PC-3 (cell line): Measurements from ENCODE around the gene LEPR. TPM values are rescaled to one million over a fixed set of nuclear protein-coding genes. Genes with fewer than 3 reads are reported as not detected.

Experiments used
- ATAC-seq: fragments of 200-7000 bp; cut with Tn5 transposase; 2 replicates; pipeline ENCODE4 v1.9.1; 2020; ENCODE audit warnings: mild to moderate bottlenecking, moderate library complexity
- BruUV-seq: library from RNA; stranded (reverse); fragments of 400-500 nt; replicated peaks from 2 replicates; lab custom pipeline; 2021; lab: Mats Ljungman, UMichigan
- CTCF ChIA-PET: fragments of 300-600 bp; sonication (Branson Sonifier 250); formaldehyde crosslinking; loops from one replicate; lab custom pipeline; 2022; ENCODE audit warnings: antibody characterized with exemption; lab: Charles Lee
- POLR2A ChIA-PET: fragments of 300-600 bp; sonication (Branson Sonifier 250); formaldehyde crosslinking; loops from one replicate; lab custom pipeline; 2022; ENCODE audit warnings: antibody characterized with exemption; ENCODE audit not compliant: unreplicated experiment; lab: Charles Lee
- DNase-seq: peaks from one replicate; pipeline ENCODE4 v3.0.0-alpha.2; 2015
- H2AFZ ChIP-seq: fragments of 300-600 bp; sonication (generic); 2 replicates; pipeline ENCODE4 v1.6.0; 2016; ENCODE audit warnings: antibody characterized with exemption, low read length
- H3F3A ChIP-seq: fragments of 300-600 bp; sonication (generic); one replicate; pipeline ENCODE4 v1.6.0; 2017; ENCODE audit warnings: antibody characterized with exemption, low read length, control low read depth, mild to moderate bottlenecking; ENCODE audit not compliant: unreplicated experiment
- H3K27ac ChIP-seq: fragments of 300-600 bp; sonication (generic); 2 replicates; pipeline ENCODE4 v1.5.1; 2016; ENCODE audit warnings: mild to moderate bottlenecking, low read length
- H3K27me3 ChIP-seq: fragments of 300-600 bp; sonication (generic); 2 replicates; pipeline ENCODE4 v1.6.1; 2016; ENCODE audit warnings: low read length, mixed read lengths
- H3K36me3 ChIP-seq: fragments of 300-600 bp; sonication (generic); 2 replicates; pipeline ENCODE4 v1.6.1; 2016; ENCODE audit warnings: low read depth, mixed run types, low read length, mixed read lengths
- H3K4me1 ChIP-seq: fragments of 300-600 bp; sonication (generic); 2 replicates; pipeline ENCODE4 v1.5.1; 2016; ENCODE audit warnings: low read length; ENCODE audit not compliant: insufficient read depth
- H3K4me2 ChIP-seq: fragments of 300-600 bp; sonication (generic); 2 replicates; pipeline ENCODE4 v1.6.0; 2016; ENCODE audit warnings: low read length
- H3K4me3 ChIP-seq: fragments of 300-600 bp; sonication (generic); 2 replicates; pipeline ENCODE4 v1.5.1; 2016; ENCODE audit warnings: mild to moderate bottlenecking, low read length, mixed read lengths
- H3K79me2 ChIP-seq: fragments of 300-600 bp; sonication (generic); 2 replicates; pipeline ENCODE4 v1.6.1; 2017; ENCODE audit warnings: low read length, mixed read lengths
- H3K9ac ChIP-seq: fragments of 300-600 bp; sonication (generic); 2 replicates; pipeline ENCODE4 v1.6.0; 2016; ENCODE audit warnings: mild to moderate bottlenecking, low read length
- H3K9me2 ChIP-seq: fragments of 300-600 bp; sonication (generic); replicated peaks from 2 replicates; pipeline ENCODE4 v1.6.1; 2016; ENCODE audit warnings: mixed run types, low read length, mixed read lengths
- H3K9me3 ChIP-seq: fragments of 300-600 bp; sonication (generic); 2 replicates; pipeline ENCODE4 v1.6.1; 2016; ENCODE audit warnings: low read length, mixed read lengths
- H4K20me1 ChIP-seq: fragments of 300-600 bp; sonication (generic); 2 replicates; pipeline ENCODE4 v1.6.1; 2016; ENCODE audit warnings: low read length, mixed read lengths
- CTCF ChIP-seq: fragments of 300-600 bp; sonication (generic); conservative IDR thresholded peaks from 2 replicates; pipeline ENCODE4 v1.5.1; 2017; ENCODE audit warnings: antibody characterized with exemption, low read depth, mild to moderate bottlenecking, low read length
- EZH2 ChIP-seq: fragments of 300-600 bp; sonication (generic); IDR thresholded peaks from one replicate; pipeline ENCODE4 v1.6.1; 2017; ENCODE audit warnings: antibody characterized with exemption, mild to moderate bottlenecking, low read length; ENCODE audit not compliant: unreplicated experiment
- EZH2phosphoT487 ChIP-seq: fragments of 300-600 bp; sonication (generic); IDR thresholded peaks from 2 replicates; pipeline ENCODE4 v1.6.1; 2018; ENCODE audit warnings: mild to moderate bottlenecking, antibody characterized with exemption, low read length, borderline replicate concordance
- intact Hi-C: fragments of 100-400 bp; cut with micrococcal nuclease; formaldehyde crosslinking; loops from 2 replicates; pipeline ENCODE4 v1.9.0; 2023
- total RNA-seq: library from RNA; depleted of rRNA; stranded (reverse); fragments of >200 nt; gene quantifications from 2 replicates; pipeline ENCODE4 v1.2.3, GENCODE V29; 2014

Gene LEPR
- total RNA-seq, 1 experiment from 2014 or later = not detected

DNA sequence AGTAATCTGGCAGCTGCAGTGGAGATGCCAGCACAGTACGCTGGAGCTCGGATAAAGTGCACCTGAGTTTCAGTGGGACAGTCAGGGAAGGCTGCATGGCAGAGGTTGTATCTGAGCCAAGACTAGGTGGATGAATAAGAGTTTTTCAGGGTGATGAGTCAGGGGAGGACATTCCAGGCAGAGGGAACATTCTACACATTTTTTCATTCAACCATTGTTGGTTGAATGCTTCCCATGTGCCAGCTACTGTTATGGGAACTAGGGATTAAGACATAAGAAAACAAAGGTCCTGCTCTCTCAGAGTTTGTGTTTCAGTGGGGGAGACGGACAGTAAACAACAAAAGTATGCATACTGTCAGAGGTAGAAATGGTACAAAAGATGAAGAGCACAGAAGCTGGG, 5.2 kb downstream of the LEPR start:
- no peaks in the 10 kb centered on the region for H4K20me1 ChIP-seq
- H3K4me3 ChIP-seq = no peak overlapping the region
- H2AFZ ChIP-seq = no peak overlapping the region
- peak; percentile 53 for ATAC-seq
- intact Hi-C loops = loop anchor here (10.0 kb wide), 1 partner anchor 681 kb away; the partner anchor contains the start of gene RAVER2
- no TSS peak for BruUV-seq
- DNase-seq = peak; percentile 93
- H3F3A ChIP-seq = peaks cover 4% of the 10 kb centered on the region
- no peaks in the 10 kb centered on the region for H3K9me3 ChIP-seq
- H3K4me1 ChIP-seq = peaks cover 66% of the 10 kb centered on the region
- no peaks in the 10 kb centered on the region for H3K27me3 ChIP-seq
- no peaks in the 10 kb centered on the region for H3K9me2 ChIP-seq
- CTCF ChIA-PET = no interaction called here
- H3K79me2 ChIP-seq = peaks cover 42% of the 10 kb centered on the region
- no peak overlapping the region for H3K9ac ChIP-seq
- peak overlapping the region; percentile 34 for H3K4me2 ChIP-seq
- POLR2A ChIA-PET = no interaction called here
- H3K27ac ChIP-seq = peak overlapping the region; percentile 65
- H3K36me3 ChIP-seq = 0 out of 2 replicates have a peak, but pooled peaks cover 5% of the 10 kb centered on the region
- TF ChIP-seq EZH2phosphoT487 (no peak), EZH2 (no peak), CTCF (no peak)

GRCh38 chr1:65429078-65429477, 8.6 kb downstream of the LEPR start:
- BruUV-seq = no TSS peak
- ATAC-seq (no peak), DNase-seq (no peak)
- Histone ChIP-seq H3K27ac (no peak overlapping the region), H3K79me2 (peaks cover 14% of the 10 kb centered on the region), H3F3A (peaks cover 4% of the 10 kb centered on the region), H2AFZ (no peak overlapping the region), H3K4me3 (no peak overlapping the region), H3K27me3 (no peaks in the 10 kb centered on the region), H3K9me2 (no peaks in the 10 kb centered on the region), H4K20me1 (no peaks in the 10 kb centered on the region), H3K9me3 (no peaks in the 10 kb centered on the region), H3K36me3 (0 out of 2 replicates have a peak, but pooled peaks cover 5% of the 10 kb centered on the region), H3K9ac (no peak overlapping the region), H3K4me2 (peak overlapping the region; percentile 76), H3K4me1 (peaks cover 44% of the 10 kb centered on the region)
- ChIA-PET POLR2A (no interaction called here), CTCF (no interaction called here)
- no peak for TF ChIP-seq CTCF
- TF ChIP-seq EZH2 = no peak
- TF ChIP-seq EZH2phosphoT487 = no peak
- intact Hi-C loops = loop anchor here (10.0 kb wide), 1 partner anchor 684 kb away; the partner anchor contains the start of gene RAVER2

DNA sequence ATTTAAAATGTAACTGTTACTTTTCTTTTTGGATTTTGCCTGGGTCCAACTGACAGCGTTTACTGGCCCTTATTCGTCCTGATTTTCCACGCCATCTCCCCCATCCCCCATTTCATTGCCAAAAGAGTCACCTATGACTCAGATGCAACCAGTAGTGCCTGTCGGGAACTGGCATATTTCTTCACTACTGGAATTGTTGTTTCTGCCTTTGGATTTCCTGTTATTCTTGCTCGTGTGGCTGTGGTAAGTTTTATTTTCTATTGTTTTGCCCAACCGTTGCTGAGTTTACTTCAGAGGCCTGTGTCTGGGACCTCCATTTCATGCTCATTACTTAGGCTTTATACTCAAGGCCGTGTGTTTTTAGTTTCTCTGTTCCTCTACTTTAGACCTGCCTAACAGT, 9.3 kb downstream of the LEPR start:
- H2AFZ ChIP-seq = peak overlapping the region; percentile 47; the same call in 1 of the 2 replicates
- peak overlapping the region; percentile 39 for H3K4me3 ChIP-seq
- ChIA-PET CTCF (no interaction called here), POLR2A (interaction anchor here (0.6 kb wide), 1 partner anchor 10 kb away, joined by 38 read pairs; no protein-coding TSS in a partner anchor)
- peak overlapping the region; percentile 7; the same call in 1 of the 2 replicates for H3K9ac ChIP-seq
- no peak for TF ChIP-seq CTCF
- TF ChIP-seq EZH2 = no peak
- no peak for TF ChIP-seq EZH2phosphoT487
- peak overlapping the region; percentile 68 for H3K27ac ChIP-seq
- no peaks in the 10 kb centered on the region for H3K9me2 ChIP-seq
- H3K79me2 ChIP-seq = peaks cover 7% of the 10 kb centered on the region
- H3K36me3 ChIP-seq = 0 out of 2 replicates have a peak, but pooled peaks cover 5% of the 10 kb centered on the region
- peak; percentile 83 for DNase-seq
- H3K27me3 ChIP-seq = no peaks in the 10 kb centered on the region
- no peaks in the 10 kb centered on the region for H3K9me3 ChIP-seq
- BruUV-seq = no TSS peak
- peak; percentile 64 for ATAC-seq
- peaks cover 36% of the 10 kb centered on the region for H3K4me1 ChIP-seq
- H3K4me2 ChIP-seq = peak overlapping the region; percentile 76
- H4K20me1 ChIP-seq = no peaks in the 10 kb centered on the region
- H3F3A ChIP-seq = peaks cover 4% of the 10 kb centered on the region
- intact Hi-C loops = loop anchor here (5.0 to 10.0 kb wide), 2 partner anchors 257 to 685 kb away; partner anchors contain the start of gene RAVER2
